Measurements from ENCODE around the gene LGI4.
A peak's percentile ranks its signal among the peaks of the same experiment; 100 is the strongest.

Gene LGI4

GRCh38 chr19:35122687-35123551 is 11.9 kb downstream of the LGI4 start:
- DNase-seq = no peak

- DNase-seq = peak; percentile 20
Measured at GRCh38 chr19:35120898-35121297, 14.0 kb downstream of the LGI4 start.

GRCh38 chr19:35120492-35120891 is 14.4 kb downstream of the LGI4 start:
- DNase-seq = peak; percentile 31

- DNase-seq = no peak
Measured at GRCh38 chr19:35119578-35120155, 15.2 kb downstream of the LGI4 start.

- DNase-seq = no peak
Measured at GRCh38 chr19:35119091-35119490, 15.8 kb downstream of the LGI4 start.

- DNase-seq = no peak
Measured at GRCh38 chr19:35118268-35119020, 16.4 kb downstream of the LGI4 start.

GRCh38 chr19:35117799-35118198 is 17.1 kb downstream of the LGI4 start:
- no peak for DNase-seq

- DNase-seq = no peak
Measured at GRCh38 chr19:35117116-35117515, 17.7 kb downstream of the LGI4 start.

GRCh38 chr19:35116072-35116801 is 18.6 kb downstream of the LGI4 start:
- DNase-seq = no peak

GRCh38 chr19:35115177-35115951 is 19.5 kb downstream of the LGI4 start, which contains the start of gene FXYD3:
TSS of gene FXYD3 (plus strand) at chr19:35115823. CDS start at chr19:35119377, 3,554 bp downstream.
- DNase-seq = no peak

- no peak for DNase-seq
Measured at GRCh38 chr19:35114353-35115176, 20.3 kb downstream of the LGI4 start.

GRCh38 chr19:35112995-35113688 is 21.7 kb downstream of the LGI4 start:
- DNase-seq = no peak

GRCh38 chr19:35110974-35111373 is 23.9 kb downstream of the LGI4 start:
- no peak for DNase-seq

- no peak for DNase-seq
Measured at GRCh38 chr19:35109395-35110112, 25.3 kb downstream of the LGI4 start.

GRCh38 chr19:35108730-35109129 is 26.1 kb downstream of the LGI4 start:
- DNase-seq = no peak

GRCh38 chr19:35107545-35107944 is 27.3 kb downstream of the LGI4 start:
- DNase-seq = no peak

- DNase-seq = no peak
Measured at GRCh38 chr19:35106898-35107541, 27.8 kb downstream of the LGI4 start.

GRCh38 chr19:35106291-35106583 is 28.6 kb downstream of the LGI4 start:
- DNase-seq = no peak
